Small intestine (tissue), 7 donors: ENCODE results near the gene ZBTB21. TPM values are rescaled to one million over a fixed set of nuclear protein-coding genes. Genes with fewer than 3 reads are reported as not detected.

Experiments
- DNase-seq, 2 donors: peaks; one replicate each; pipeline versions ENCODE4 v3.0.0 to v3.0.0-alpha.2; 2013
- FAIRE-seq: peaks from 2 replicates; lab custom pipeline; 2012; peaks lifted over from hg19 to GRCh38; lab: Jason Lieb, UNC
- H3K27ac ChIP-seq, 3 donors: one replicate each; pipeline ENCODE4 v1.5.1; 2013; ENCODE audit warnings: low read length in 2 of 3, mild to moderate bottlenecking in 2 of 3, control low read depth in 1 of 3, inconsistent platforms in 1 of 3, low read depth in 1 of 3, moderate library complexity in 1 of 3
- H3K27me3 ChIP-seq, 3 donors: one replicate each; pipeline ENCODE4 v1.6.1; 2013; ENCODE audit warnings: low read length in 3 of 3, inconsistent platforms in 1 of 3; ENCODE audit not compliant: control insufficient read depth in 3 of 3, insufficient read depth in 3 of 3
- H3K36me3 ChIP-seq, 3 donors: one replicate each; pipeline ENCODE4 v1.6.1; 2013; ENCODE audit warnings: low read length in 3 of 3, inconsistent platforms in 1 of 3, low read depth in 1 of 3, mild to moderate bottlenecking in 1 of 3, moderate library complexity in 1 of 3; ENCODE audit not compliant: control insufficient read depth in 3 of 3, insufficient read depth in 2 of 3
- H3K4me1 ChIP-seq, 3 donors: one replicate each; pipeline ENCODE4 v1.6.1; 2013; ENCODE audit warnings: low read length in 2 of 3, inconsistent platforms in 1 of 3, low read depth in 1 of 3, mild to moderate bottlenecking in 1 of 3, moderate library complexity in 1 of 3; ENCODE audit not compliant: control insufficient read depth in 3 of 3, insufficient read depth in 2 of 3
- H3K4me3 ChIP-seq, 3 donors: one replicate each; pipeline ENCODE4 v1.5.1; 2013; ENCODE audit warnings: low read length in 3 of 3, control low read depth in 1 of 3, inconsistent platforms in 1 of 3, low read depth in 1 of 3, mild to moderate bottlenecking in 1 of 3, moderate library complexity in 1 of 3
- H3K9me3 ChIP-seq, 2 donors: one replicate each; pipeline ENCODE4 v1.6.1; 2013; ENCODE audit warnings: low read depth in 1 of 2, low read length in 1 of 2; ENCODE audit not compliant: control insufficient read depth in 2 of 2, insufficient read depth in 1 of 2
- WGBS, 3 donors: extraction: QIAGEN DNeasy Blood & Tissue Kit; methylation state at CpG; one replicate each; pipeline ENCODE4 v1.1.7; 2013; 5-methylcytosine and 5-hydroxymethylcytosine counted together
- polyA plus RNA-seq, 4 donors: library from polyadenylated mRNA; stranded (reverse) in 3 of 4; unstranded in 1 of 4; fragments of 200-250 nt in 3 of 4; fragments of 120-200 nt in 1 of 4; gene quantifications; one replicate each; pipeline versions ENCODE4 v1.2.1 to v1.2.3, GENCODE V29; 2013
- donor health status: healthy with polysubstance abuse.
- donor health status: control.
- donor health status: control.
- donor health status: Bipolar disorder and iron deficiency.
- donor health status: healthy.

Gene ZBTB21
- polyA plus RNA-seq, 4 donors = 1.4 to 11.0 (median 2.4) TPM

- H3K36me3 ChIP-seq = no peaks in the 10 kb centered on the region
- WGBS, 3 donors = 42 to 67% (median 48%) methylated on average over 9 of the region's 9 CpGs
- FAIRE-seq = no peak
- H3K9me3 ChIP-seq = no peaks in the 10 kb centered on the region
- H3K27me3 ChIP-seq = no peaks in the 10 kb centered on the region
- no peak overlapping the region for H3K4me3 ChIP-seq
- H3K27ac ChIP-seq = no peak overlapping the region
- DNase-seq = peak; percentile 40 to 51
- H3K4me1 ChIP-seq = peaks cover 0 to 6% (median 0%) of the 10 kb centered on the region in 3 donors
Measured at GRCh38 chr21:42028766-42029425, 18.7 kb upstream of the ZBTB21 start.

DNA sequence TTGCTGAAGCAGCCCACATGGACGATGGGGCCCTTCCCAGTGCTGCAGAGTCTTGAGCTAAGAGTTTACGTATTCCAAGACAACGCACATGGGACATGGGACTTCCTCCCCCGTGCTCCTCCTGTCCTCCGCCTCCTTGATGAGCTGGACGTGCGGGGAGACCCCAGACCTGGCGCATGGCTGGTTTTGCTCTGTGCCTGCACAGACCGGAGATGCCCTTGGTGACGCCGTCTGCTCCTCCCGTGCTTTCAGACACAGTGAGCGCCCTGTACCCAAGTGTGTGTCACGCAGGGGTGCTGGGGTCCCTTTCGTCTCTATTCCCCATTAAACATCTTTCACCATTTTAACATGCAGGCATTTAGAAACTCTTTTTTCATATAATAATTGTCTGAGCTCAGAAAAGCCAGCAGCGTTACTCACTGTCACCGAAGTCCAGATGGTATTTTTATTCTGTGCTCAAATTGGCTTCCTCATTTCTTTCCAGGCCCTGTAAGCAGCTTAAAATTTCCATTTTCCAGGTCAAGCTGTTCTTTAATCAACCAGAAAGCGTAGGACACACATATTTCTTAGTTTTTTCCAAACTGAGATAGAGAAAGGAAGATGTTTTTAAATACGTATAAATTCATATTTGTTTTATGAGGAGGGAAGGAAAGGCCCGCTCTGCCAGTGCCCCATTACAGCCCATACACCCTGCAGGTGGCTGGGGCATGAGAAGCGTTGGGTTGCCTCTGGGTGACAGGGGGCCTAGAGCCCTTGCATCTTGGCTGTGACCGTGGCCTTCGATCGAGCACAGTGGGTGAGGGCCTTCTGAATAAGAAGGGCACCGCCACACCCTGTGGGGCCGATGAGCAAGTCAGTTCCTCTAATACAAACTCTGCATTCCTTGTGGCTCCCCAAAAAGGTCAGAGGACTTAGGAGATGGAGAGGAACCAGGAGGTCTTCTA lies 17.9 kb upstream of the ZBTB21 start:
- FAIRE-seq = no peak
- Histone ChIP-seq H3K9me3 (no peaks in the 10 kb centered on the region), H3K4me1 (peaks cover 0 to 6% (median 0%) of the 10 kb centered on the region in 3 donors), H3K36me3 (no peaks in the 10 kb centered on the region), H3K27me3 (no peaks in the 10 kb centered on the region), H3K27ac (no peak overlapping the region), H3K4me3 (no peak overlapping the region)
- 83 to 89% (median 87%) methylated on average over 26 of the region's 26 CpGs for WGBS, 3 donors
- no peak for DNase-seq

GRCh38 chr21:42027085-42027821 lies 17.1 kb upstream of the ZBTB21 start:
- WGBS, 3 donors = 87 to 89% (median 88%) methylated on average over 6 of the region's 6 CpGs
- H3K4me1 ChIP-seq = peaks cover 0 to 6% (median 0%) of the 10 kb centered on the region in 3 donors
- H3K9me3 ChIP-seq = no peaks in the 10 kb centered on the region
- no peaks in the 10 kb centered on the region for H3K36me3 ChIP-seq
- H3K4me3 ChIP-seq = no peak overlapping the region
- no peaks in the 10 kb centered on the region for H3K27me3 ChIP-seq
- DNase-seq (no peak), FAIRE-seq (no peak)
- no peak overlapping the region for H3K27ac ChIP-seq

- no peak overlapping the region for H3K4me3 ChIP-seq
- H3K4me1 ChIP-seq = peaks cover 0 to 6% (median 0%) of the 10 kb centered on the region in 3 donors
- no peaks in the 10 kb centered on the region for H3K27me3 ChIP-seq
- H3K9me3 ChIP-seq = no peaks in the 10 kb centered on the region
- H3K27ac ChIP-seq = no peak overlapping the region
- no peaks in the 10 kb centered on the region for H3K36me3 ChIP-seq
- no peak for DNase-seq
- FAIRE-seq = no peak
- 80 to 94% (median 89%) methylated on average over 9 of the region's 9 CpGs for WGBS, 3 donors
Measured at GRCh38 chr21:42026082-42026435, 15.9 kb upstream of the ZBTB21 start.

- Histone ChIP-seq H3K4me3 (no peak overlapping the region), H3K9me3 (no peaks in the 10 kb centered on the region), H3K4me1 (peaks cover 0 to 6% (median 0%) of the 10 kb centered on the region in 3 donors), H3K36me3 (no peaks in the 10 kb centered on the region), H3K27ac (peak overlapping the region in 1 of 3 donors; percentile 1), H3K27me3 (no peaks in the 10 kb centered on the region)
- WGBS, 3 donors = 63 to 68% (median 67%) methylated on average over 12 of the region's 12 CpGs
- DNase-seq (no peak), FAIRE-seq (no peak)
Measured at GRCh38 chr21:42025376-42026081, 15.4 kb upstream of the ZBTB21 start.

- Histone ChIP-seq H3K27ac (no peak overlapping the region), H3K9me3 (no peaks in the 10 kb centered on the region), H3K36me3 (no peaks in the 10 kb centered on the region), H3K4me3 (no peak overlapping the region), H3K27me3 (no peaks in the 10 kb centered on the region), H3K4me1 (no peaks in the 10 kb centered on the region)
- WGBS, 3 donors = 94 to 97% (median 97%) methylated on average over 11 of the region's 11 CpGs
- DNase-seq = no peak
- no peak for FAIRE-seq
Measured at GRCh38 chr21:42022906-42023305, 12.7 kb upstream of the ZBTB21 start.

DNA sequence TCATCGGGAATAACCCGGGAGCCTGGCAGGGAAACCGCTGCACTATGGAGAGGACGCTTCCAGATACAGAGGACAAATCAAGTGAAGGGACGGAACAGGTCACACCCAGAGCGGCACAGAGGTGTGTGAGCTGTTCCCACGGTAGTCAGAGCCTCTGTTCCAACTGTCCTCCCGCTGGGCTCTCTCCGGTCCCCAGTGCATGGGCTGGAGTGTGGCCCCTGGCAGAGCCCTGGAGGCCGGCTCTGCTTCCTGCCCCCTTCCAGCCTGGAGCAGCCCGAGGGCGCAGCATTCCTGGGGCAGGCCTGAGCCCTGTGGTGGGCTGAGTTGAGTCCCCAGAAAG lies 11.9 kb upstream of the ZBTB21 start:
- FAIRE-seq (no peak), DNase-seq (no peak)
- Histone ChIP-seq H3K4me3 (no peak overlapping the region), H3K9me3 (no peaks in the 10 kb centered on the region), H3K4me1 (no peaks in the 10 kb centered on the region), H3K27ac (no peak overlapping the region), H3K27me3 (no peaks in the 10 kb centered on the region), H3K36me3 (no peaks in the 10 kb centered on the region)
- whole genome bisulfite sequencing, 3 donors = 42 to 73% (median 54%) methylated on average over 12 of the region's 12 CpGs
